Brain microvascular endothelial cell (primary cell): ENCODE results near the gene HELB.

Experiments
- DNase-seq: peaks from one replicate; pipeline ENCODE4 v3.0.0-alpha.2; 2020
- H3K27ac ChIP-seq: fragments of 250-450 bp; sonication (Bioruptor Pico); 2 replicates; pipeline ENCODE4 v1.5.1; 2020; ENCODE audit warnings: mild to moderate bottlenecking, moderate library complexity
- H3K27me3 ChIP-seq: fragments of 250-450 bp; sonication (Bioruptor Pico); replicated peaks from 2 replicates; pipeline ENCODE4 v1.5.1; 2020; ENCODE audit warnings: mild to moderate bottlenecking
- H3K36me3 ChIP-seq: fragments of 250-450 bp; sonication (Bioruptor Pico); replicated peaks from 2 replicates; pipeline ENCODE4 v1.5.1; 2020; ENCODE audit warnings: mild to moderate bottlenecking
- H3K4me3 ChIP-seq: 2 replicates; pipeline ENCODE4 v1.5.1; 2011; ENCODE audit warnings: low read depth, mild to moderate bottlenecking, control low read depth, low read length, moderate library complexity
- in situ Hi-C: cut with HindIII; loops from 2 replicates; pipeline ENCODE4 v1.10.0; 2017; ENCODE audit warnings: low sequenced_read_pairs, low pct_ligation_motif_present
- TF ChIP-seq, protein P1 (sequence below): IDR thresholded peaks from 2 replicates; pipeline ENCODE4 v1.5.1; 2011; ENCODE audit warnings: low read depth, mild to moderate bottlenecking, moderate library complexity, low read length, control low read depth, inconsistent platforms; ENCODE audit errors: missing control alignments

Gene HELB

DNA sequence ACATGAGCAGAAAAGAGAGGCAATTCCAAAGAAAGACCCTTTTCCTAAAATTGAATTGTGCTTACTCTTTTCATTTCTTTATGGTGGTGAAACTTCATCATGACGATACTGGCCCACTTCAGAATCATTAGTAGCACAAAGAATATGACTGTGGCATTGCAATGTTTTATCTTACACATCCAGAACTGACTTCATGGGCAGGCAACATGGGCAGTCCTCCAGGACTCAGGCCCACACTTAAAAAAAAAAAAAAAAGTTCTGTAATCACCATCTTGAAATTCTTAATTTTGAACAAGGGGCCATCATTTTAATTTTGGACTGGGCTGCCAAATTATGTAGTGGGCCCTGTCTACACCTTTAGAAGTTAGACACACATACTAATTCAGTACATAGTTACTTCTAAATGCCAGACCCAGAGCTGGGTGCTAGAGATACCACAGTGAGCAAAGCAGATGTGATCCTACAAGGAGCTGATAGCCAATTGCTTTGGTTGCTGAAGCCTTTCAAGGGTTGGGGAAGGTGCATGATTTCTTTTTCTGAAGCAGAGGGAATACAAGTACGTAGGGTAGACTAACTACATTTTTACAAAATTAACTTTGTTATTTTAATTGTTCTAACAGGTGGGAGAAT is 35.2 kb downstream of the HELB start:
- no peaks in the 10 kb centered on the region for H3K36me3 ChIP-seq
- TF ChIP-seq, protein P1, sequence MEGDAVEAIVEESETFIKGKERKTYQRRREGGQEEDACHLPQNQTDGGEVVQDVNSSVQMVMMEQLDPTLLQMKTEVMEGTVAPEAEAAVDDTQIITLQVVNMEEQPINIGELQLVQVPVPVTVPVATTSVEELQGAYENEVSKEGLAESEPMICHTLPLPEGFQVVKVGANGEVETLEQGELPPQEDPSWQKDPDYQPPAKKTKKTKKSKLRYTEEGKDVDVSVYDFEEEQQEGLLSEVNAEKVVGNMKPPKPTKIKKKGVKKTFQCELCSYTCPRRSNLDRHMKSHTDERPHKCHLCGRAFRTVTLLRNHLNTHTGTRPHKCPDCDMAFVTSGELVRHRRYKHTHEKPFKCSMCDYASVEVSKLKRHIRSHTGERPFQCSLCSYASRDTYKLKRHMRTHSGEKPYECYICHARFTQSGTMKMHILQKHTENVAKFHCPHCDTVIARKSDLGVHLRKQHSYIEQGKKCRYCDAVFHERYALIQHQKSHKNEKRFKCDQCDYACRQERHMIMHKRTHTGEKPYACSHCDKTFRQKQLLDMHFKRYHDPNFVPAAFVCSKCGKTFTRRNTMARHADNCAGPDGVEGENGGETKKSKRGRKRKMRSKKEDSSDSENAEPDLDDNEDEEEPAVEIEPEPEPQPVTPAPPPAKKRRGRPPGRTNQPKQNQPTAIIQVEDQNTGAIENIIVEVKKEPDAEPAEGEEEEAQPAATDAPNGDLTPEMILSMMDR: no peak
- no peaks in the 10 kb centered on the region for H3K27me3 ChIP-seq
- in situ Hi-C loops: no loop called here
- no peak overlapping the region for H3K4me3 ChIP-seq
- DNase-seq: no peak
- no peak overlapping the region for H3K27ac ChIP-seq

DNA sequence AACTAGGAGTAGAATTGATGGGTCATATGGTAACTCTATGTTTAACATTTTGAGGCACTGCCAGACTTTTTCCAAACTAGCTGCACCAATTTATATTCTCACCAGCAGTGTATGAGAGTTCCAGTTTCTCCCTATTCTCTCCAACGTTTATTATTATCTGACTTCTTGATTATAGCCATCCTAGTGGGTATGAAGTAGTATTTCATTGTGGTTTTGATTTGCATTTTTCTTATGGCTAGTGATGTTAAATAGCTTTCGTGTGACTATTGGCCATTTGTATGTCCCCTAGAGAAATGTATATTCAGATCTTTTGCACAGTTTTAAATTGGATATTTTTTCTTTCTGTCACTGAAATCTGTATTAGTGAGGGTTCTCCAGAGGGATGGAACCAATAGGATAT is 37.8 kb downstream of the HELB start:
- no peaks in the 10 kb centered on the region for H3K36me3 ChIP-seq
- DNase-seq: no peak
- in situ Hi-C loops: no loop called here
- TF ChIP-seq, protein P1: no peak
- no peak overlapping the region for H3K4me3 ChIP-seq
- H3K27ac ChIP-seq: no peak overlapping the region
- no peaks in the 10 kb centered on the region for H3K27me3 ChIP-seq

- DNase-seq: no peak
- TF ChIP-seq, protein P1: no peak
- Histone ChIP-seq H3K4me3 (no peak overlapping the region), H3K27me3 (no peaks in the 10 kb centered on the region), H3K36me3 (no peaks in the 10 kb centered on the region), H3K27ac (no peak overlapping the region)
- in situ Hi-C loops: no loop called here
Measured at GRCh38 chr12:66341126-66341525, 38.8 kb downstream of the HELB start.

DNA sequence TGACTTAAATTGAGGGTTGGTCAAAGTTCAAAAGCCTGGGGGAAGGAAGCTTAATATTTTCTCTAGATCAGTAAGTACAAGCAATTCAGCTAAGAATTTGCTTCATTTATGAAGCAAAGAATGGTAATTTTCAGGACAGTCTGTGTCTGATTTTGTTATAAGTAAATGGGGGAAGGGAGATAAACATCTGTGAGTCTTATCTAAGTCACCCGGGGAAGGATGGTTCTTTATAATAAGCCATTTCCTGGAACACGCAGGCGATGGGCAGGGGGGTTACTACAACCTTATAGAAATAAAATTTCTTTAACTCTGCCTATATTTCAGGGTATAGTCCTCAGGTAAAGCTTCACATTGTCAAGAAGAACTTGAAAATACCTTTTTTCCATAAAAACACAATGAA is 42.9 kb downstream of the HELB start:
- in situ Hi-C loops: no loop called here
- no peak for DNase-seq
- Histone ChIP-seq H3K27me3 (no peaks in the 10 kb centered on the region), H3K4me3 (no peak overlapping the region), H3K27ac (no peak overlapping the region), H3K36me3 (no peaks in the 10 kb centered on the region)
- TF ChIP-seq, protein P1: no peak

DNA sequence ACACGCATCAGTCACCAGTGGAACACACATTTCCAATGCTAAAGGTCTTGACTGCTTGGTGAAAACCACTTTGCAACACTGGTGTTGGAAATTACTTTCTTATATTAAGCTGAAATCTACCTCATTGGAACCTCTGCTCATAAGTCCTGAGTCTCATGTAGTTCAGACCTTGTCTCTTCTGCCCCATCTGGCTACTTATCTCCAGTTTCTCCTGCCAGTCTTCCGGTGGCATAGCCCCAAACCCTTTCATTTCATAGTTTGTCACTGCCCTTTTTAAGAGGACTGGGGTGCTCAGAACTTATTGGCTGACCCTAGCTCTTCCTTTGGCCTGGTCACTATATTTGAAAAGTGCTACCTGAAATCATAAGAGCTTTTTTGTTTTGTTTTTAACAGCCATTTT is 43.7 kb downstream of the HELB start:
- H3K36me3 ChIP-seq: no peaks in the 10 kb centered on the region
- in situ Hi-C loops: no loop called here

More for the DNA sequence above, 43.7 kb downstream of the HELB start:
- Histone ChIP-seq H3K27ac (no peak overlapping the region), H3K27me3 (no peaks in the 10 kb centered on the region), H3K4me3 (no peak overlapping the region)
- TF ChIP-seq, protein P1: no peak
- DNase-seq: no peak
